Measurements from ENCODE around the gene ATP1B1. TPM values are rescaled to one million over a fixed set of nuclear protein-coding genes. Genes with fewer than 3 reads are reported as not detected.

ATP1B1 gene
- polyA plus RNA-seq, 4 donors: 182 to 240 (median 227) TPM

DNA sequence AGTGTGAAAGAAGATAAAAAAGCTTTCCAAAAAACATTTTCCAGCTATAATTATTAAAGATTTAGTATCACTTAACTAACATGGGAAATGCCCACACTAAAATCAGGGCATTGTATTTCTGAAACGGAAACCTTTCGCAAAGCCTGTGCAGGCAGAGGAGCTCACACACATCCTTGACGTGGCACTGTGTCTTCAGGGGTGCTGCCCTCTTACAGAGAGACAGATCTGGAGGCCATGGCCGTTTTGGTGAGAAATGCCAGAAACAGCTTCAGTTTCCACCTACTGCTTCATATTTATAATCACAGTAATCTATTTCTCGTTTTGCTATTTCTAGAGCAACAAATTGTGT, 26.7 kb downstream of the ATP1B1 start:
- Histone ChIP-seq H3K4me3 (ENCODE audit: low read depth in 1 of 3, low read length in 3 of 3) (no peak overlapping the region), H3K9me3 (ENCODE audit: control insufficient read depth in 2 of 2, insufficient read depth in 1 of 2, low read depth in 1 of 2, low read length in 1 of 2) (no peaks in the 10 kb centered on the region), H3K27ac (ENCODE audit: low read depth in 1 of 3, low read length in 2 of 3) (no peak overlapping the region), H3K36me3 (ENCODE audit: control insufficient read depth in 3 of 3, insufficient read depth in 2 of 3, low read depth in 1 of 3, low read length in 3 of 3) (peaks cover 12 to 19% (median 12%) of the 10 kb centered on the region in 3 donors), H3K27me3 (ENCODE audit: control insufficient read depth in 3 of 3, insufficient read depth in 3 of 3, low read length in 3 of 3) (no peaks in the 10 kb centered on the region), H3K4me1 (ENCODE audit: control insufficient read depth in 3 of 3, insufficient read depth in 2 of 3, low read depth in 1 of 3, low read length in 2 of 3) (peaks cover 0 to 2% (median 0%) of the 10 kb centered on the region in 3 donors)
- DNase-seq (no peak), FAIRE-seq (no peak)
- 70 to 74% (median 72%) methylated on average over 5 of the region's 5 CpGs for WGBS, 3 donors

DNA sequence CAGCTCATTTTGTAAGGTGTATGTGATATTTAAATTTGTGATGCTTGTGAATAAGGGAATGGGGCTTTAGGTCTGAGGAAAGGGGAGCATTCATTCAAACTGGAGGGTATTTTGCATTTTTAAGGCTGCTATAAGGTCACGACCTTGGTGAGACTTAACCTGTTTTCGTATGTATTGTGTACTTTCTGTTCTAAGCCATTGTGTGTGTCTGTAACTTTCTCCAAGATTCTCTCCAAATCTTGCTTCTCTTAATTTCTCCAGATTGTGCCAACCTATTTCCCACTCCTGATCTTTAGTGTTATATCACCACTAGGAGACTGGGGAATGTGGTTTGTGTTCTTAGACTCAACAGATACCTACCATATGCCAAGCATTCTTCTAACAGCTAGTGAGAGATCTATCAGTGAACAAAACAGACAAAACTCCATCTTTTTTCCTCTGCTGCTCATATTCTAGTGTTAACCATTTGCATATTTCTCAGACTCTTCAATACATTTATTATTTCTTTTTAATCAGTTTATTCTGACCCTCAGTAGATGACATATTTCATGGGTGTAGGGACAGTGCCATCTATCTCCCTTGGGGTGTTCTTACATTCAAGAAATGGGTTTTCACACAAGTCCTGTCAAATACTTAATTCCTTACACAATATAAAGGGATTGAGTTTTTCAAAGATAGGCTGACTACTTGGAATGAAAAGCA, 27.5 kb downstream of the ATP1B1 start:
- no peaks in the 10 kb centered on the region for H3K9me3 ChIP-seq (ENCODE audit: control insufficient read depth in 2 of 2, insufficient read depth in 1 of 2, low read depth in 1 of 2, low read length in 1 of 2)
- DNase-seq (no peak), FAIRE-seq (no peak)
- H3K27ac ChIP-seq (ENCODE audit: low read depth in 1 of 3, low read length in 2 of 3): no peak overlapping the region
- H3K27me3 ChIP-seq (ENCODE audit: control insufficient read depth in 3 of 3, insufficient read depth in 3 of 3, low read length in 3 of 3): no peaks in the 10 kb centered on the region
- 63 to 80% (median 67%) methylated on average over 2 of the region's 2 CpGs for whole genome bisulfite sequencing, 3 donors
- no peak overlapping the region for H3K4me3 ChIP-seq (ENCODE audit: low read depth in 1 of 3, low read length in 3 of 3)
- H3K36me3 ChIP-seq (ENCODE audit: control insufficient read depth in 3 of 3, insufficient read depth in 2 of 3, low read depth in 1 of 3, low read length in 3 of 3): peaks cover 7 to 13% (median 9%) of the 10 kb centered on the region in 3 donors
- peaks cover 0 to 2% (median 0%) of the 10 kb centered on the region in 3 donors for H3K4me1 ChIP-seq (ENCODE audit: control insufficient read depth in 3 of 3, insufficient read depth in 2 of 3, low read depth in 1 of 3, low read length in 2 of 3)

DNA sequence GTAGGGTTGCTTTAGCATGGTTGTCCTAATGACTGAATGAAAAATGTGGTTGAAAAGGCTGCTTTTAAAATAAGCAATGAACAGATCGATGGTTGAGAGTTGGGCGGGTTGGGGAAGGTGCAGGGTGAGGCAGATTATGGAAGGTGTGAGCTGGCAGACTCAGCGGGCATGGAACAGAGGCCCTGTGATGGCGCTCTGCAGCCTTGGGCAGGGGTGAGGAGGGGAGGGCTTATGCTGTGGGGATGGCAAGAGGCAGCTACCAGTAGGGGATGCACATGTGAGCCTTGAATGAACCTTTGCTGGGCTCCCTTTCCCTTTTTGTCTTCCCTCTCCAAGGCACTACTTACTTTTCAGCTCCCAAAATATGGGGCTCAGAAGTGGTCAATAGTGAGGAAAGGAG, 30.9 kb downstream of the ATP1B1 start:
- peaks cover 0 to 3% (median 3%) of the 10 kb centered on the region in 3 donors for H3K36me3 ChIP-seq (ENCODE audit: control insufficient read depth in 3 of 3, insufficient read depth in 2 of 3, low read depth in 1 of 3, low read length in 3 of 3)
- no peaks in the 10 kb centered on the region for H3K9me3 ChIP-seq (ENCODE audit: control insufficient read depth in 2 of 2, insufficient read depth in 1 of 2, low read depth in 1 of 2, low read length in 1 of 2)
- H3K4me3 ChIP-seq (ENCODE audit: low read depth in 1 of 3, low read length in 3 of 3): no peak overlapping the region
- H3K27ac ChIP-seq (ENCODE audit: low read depth in 1 of 3, low read length in 2 of 3): no peak overlapping the region
- WGBS, 3 donors: 91 to 97% (median 94%) methylated on average over 4 of the region's 4 CpGs
- H3K4me1 ChIP-seq (ENCODE audit: control insufficient read depth in 3 of 3, insufficient read depth in 2 of 3, low read depth in 1 of 3, low read length in 2 of 3): peaks cover 0 to 4% (median 0%) of the 10 kb centered on the region in 3 donors
- no peaks in the 10 kb centered on the region for H3K27me3 ChIP-seq (ENCODE audit: control insufficient read depth in 3 of 3, insufficient read depth in 3 of 3, low read length in 3 of 3)
- DNase-seq: no peak
- FAIRE-seq: no peak

- H3K27me3 ChIP-seq (ENCODE audit: control insufficient read depth in 3 of 3, insufficient read depth in 3 of 3, low read length in 3 of 3): no peaks in the 10 kb centered on the region
- no peak for FAIRE-seq
- no peaks in the 10 kb centered on the region for H3K9me3 ChIP-seq (ENCODE audit: control insufficient read depth in 2 of 2, insufficient read depth in 1 of 2, low read depth in 1 of 2, low read length in 1 of 2)
- H3K4me1 ChIP-seq (ENCODE audit: control insufficient read depth in 3 of 3, insufficient read depth in 2 of 3, low read depth in 1 of 3, low read length in 2 of 3): peaks cover 0 to 19% (median 2%) of the 10 kb centered on the region in 3 donors
- DNase-seq: no peak
- H3K27ac ChIP-seq (ENCODE audit: low read depth in 1 of 3, low read length in 2 of 3): peak overlapping the region in 1 of 3 donors; percentile 11
- WGBS, 3 donors: 71 to 79% (median 75%) methylated on average over 2 of the region's 2 CpGs
- H3K4me3 ChIP-seq (ENCODE audit: low read depth in 1 of 3, low read length in 3 of 3): no peak overlapping the region
- H3K36me3 ChIP-seq (ENCODE audit: control insufficient read depth in 3 of 3, insufficient read depth in 2 of 3, low read depth in 1 of 3, low read length in 3 of 3): no peaks in the 10 kb centered on the region
These were observed 32.6 kb downstream of the ATP1B1 start for GRCh38 chr1:169138866-169139670.

DNA sequence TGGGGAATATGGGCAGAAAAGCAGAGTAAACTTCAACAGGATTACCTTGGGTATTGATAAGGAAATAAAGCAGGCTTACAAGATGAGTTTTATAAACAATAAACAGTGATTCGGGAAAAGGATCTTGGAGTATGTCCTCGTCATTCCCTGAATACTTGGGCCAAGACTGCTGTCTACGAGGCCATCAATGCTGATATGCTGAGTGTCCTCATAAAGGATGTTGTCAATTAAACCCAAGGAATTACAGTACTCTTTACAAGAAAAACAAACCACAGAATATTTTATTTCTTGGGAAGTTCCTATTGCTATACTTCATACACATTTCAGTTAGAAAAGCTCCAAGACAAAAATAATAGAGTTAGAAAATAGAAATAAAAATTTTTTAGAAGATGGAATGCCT, 34.9 kb downstream of the ATP1B1 start:
- Histone ChIP-seq H3K4me3 (ENCODE audit: low read depth in 1 of 3, low read length in 3 of 3) (no peak overlapping the region), H3K27ac (ENCODE audit: low read depth in 1 of 3, low read length in 2 of 3) (peak overlapping the region in 1 of 3 donors; percentile 48), H3K36me3 (ENCODE audit: control insufficient read depth in 3 of 3, insufficient read depth in 2 of 3, low read depth in 1 of 3, low read length in 3 of 3) (no peaks in the 10 kb centered on the region), H3K9me3 (ENCODE audit: control insufficient read depth in 2 of 2, insufficient read depth in 1 of 2, low read depth in 1 of 2, low read length in 1 of 2) (no peaks in the 10 kb centered on the region), H3K27me3 (ENCODE audit: control insufficient read depth in 3 of 3, insufficient read depth in 3 of 3, low read length in 3 of 3) (no peaks in the 10 kb centered on the region), H3K4me1 (ENCODE audit: control insufficient read depth in 3 of 3, insufficient read depth in 2 of 3, low read depth in 1 of 3, low read length in 2 of 3) (peaks cover 0 to 38% (median 2%) of the 10 kb centered on the region in 3 donors)
- FAIRE-seq: no peak
- DNase-seq: no peak
- WGBS, 3 donors: 83 to 94% (median 86%) methylated on average over 3 of the region's 3 CpGs

GRCh38 chr1:169142129-169142528, 35.6 kb downstream of the ATP1B1 start:
- H3K36me3 ChIP-seq (ENCODE audit: control insufficient read depth in 3 of 3, insufficient read depth in 2 of 3, low read depth in 1 of 3, low read length in 3 of 3): no peaks in the 10 kb centered on the region
- H3K27me3 ChIP-seq (ENCODE audit: control insufficient read depth in 3 of 3, insufficient read depth in 3 of 3, low read length in 3 of 3): no peaks in the 10 kb centered on the region
- no peak overlapping the region for H3K4me3 ChIP-seq (ENCODE audit: low read depth in 1 of 3, low read length in 3 of 3)
- 32 to 45% (median 35%) methylated on average over 1 of the region's 1 CpG for WGBS, 3 donors
- H3K4me1 ChIP-seq (ENCODE audit: control insufficient read depth in 3 of 3, insufficient read depth in 2 of 3, low read depth in 1 of 3, low read length in 2 of 3): peaks cover 0 to 44% (median 2%) of the 10 kb centered on the region in 3 donors
- no peaks in the 10 kb centered on the region for H3K9me3 ChIP-seq (ENCODE audit: control insufficient read depth in 2 of 2, insufficient read depth in 1 of 2, low read depth in 1 of 2, low read length in 1 of 2)
- DNase-seq (peak in 1 of 2 donors; percentile 55), FAIRE-seq (no peak)
- peak overlapping the region in 1 of 3 donors; percentile 90 for H3K27ac ChIP-seq (ENCODE audit: low read depth in 1 of 3, low read length in 2 of 3)

GRCh38 chr1:169143346-169143745, 36.9 kb downstream of the ATP1B1 start:
- H3K4me1 ChIP-seq (ENCODE audit: control insufficient read depth in 3 of 3, insufficient read depth in 2 of 3, low read depth in 1 of 3, low read length in 2 of 3): peaks cover 0 to 52% (median 2%) of the 10 kb centered on the region in 3 donors
- DNase-seq (peak in 1 of 2 donors; percentile 72), FAIRE-seq (no peak)
- no peaks in the 10 kb centered on the region for H3K36me3 ChIP-seq (ENCODE audit: control insufficient read depth in 3 of 3, insufficient read depth in 2 of 3, low read depth in 1 of 3, low read length in 3 of 3)
- no peaks in the 10 kb centered on the region for H3K9me3 ChIP-seq (ENCODE audit: control insufficient read depth in 2 of 2, insufficient read depth in 1 of 2, low read depth in 1 of 2, low read length in 1 of 2)
- H3K27ac ChIP-seq (ENCODE audit: low read depth in 1 of 3, low read length in 2 of 3): peak overlapping the region in 2 of 3 donors; percentile 20 to 90
- WGBS, 3 donors: 63 to 74% (median 71%) methylated on average over 3 of the region's 3 CpGs
- H3K4me3 ChIP-seq (ENCODE audit: low read depth in 1 of 3, low read length in 3 of 3): no peak overlapping the region
- H3K27me3 ChIP-seq (ENCODE audit: control insufficient read depth in 3 of 3, insufficient read depth in 3 of 3, low read length in 3 of 3): no peaks in the 10 kb centered on the region

DNA sequence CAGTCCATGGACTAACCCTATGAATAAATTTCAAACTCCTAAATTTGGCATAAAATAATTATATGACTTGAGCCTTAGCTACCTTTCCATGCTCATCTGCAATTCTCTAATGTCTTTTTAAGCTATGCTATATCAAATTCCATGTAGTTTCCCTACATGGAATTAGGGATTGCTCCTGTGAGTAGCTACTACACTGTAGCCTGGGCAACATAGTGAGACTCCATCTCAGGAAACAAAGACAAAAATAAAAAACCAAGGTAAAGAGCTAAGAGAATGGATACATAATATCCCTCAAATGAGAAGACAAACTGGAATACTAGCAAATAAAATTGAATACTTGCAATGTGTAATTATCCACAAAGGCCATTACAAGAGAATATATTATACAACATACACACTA, 37.5 kb downstream of the ATP1B1 start:
- no peak overlapping the region for H3K4me3 ChIP-seq (ENCODE audit: low read depth in 1 of 3, low read length in 3 of 3)
- H3K9me3 ChIP-seq (ENCODE audit: control insufficient read depth in 2 of 2, insufficient read depth in 1 of 2, low read depth in 1 of 2, low read length in 1 of 2): peaks cover 0 to 2% of the 10 kb centered on the region in 2 donors
- FAIRE-seq (no peak), DNase-seq (no peak)
- H3K36me3 ChIP-seq (ENCODE audit: control insufficient read depth in 3 of 3, insufficient read depth in 2 of 3, low read depth in 1 of 3, low read length in 3 of 3): no peaks in the 10 kb centered on the region
- peaks cover 0 to 57% (median 2%) of the 10 kb centered on the region in 3 donors for H3K4me1 ChIP-seq (ENCODE audit: control insufficient read depth in 3 of 3, insufficient read depth in 2 of 3, low read depth in 1 of 3, low read length in 2 of 3)
- no peaks in the 10 kb centered on the region for H3K27me3 ChIP-seq (ENCODE audit: control insufficient read depth in 3 of 3, insufficient read depth in 3 of 3, low read length in 3 of 3)
- H3K27ac ChIP-seq (ENCODE audit: low read depth in 1 of 3, low read length in 2 of 3): peak overlapping the region in 1 of 3 donors; percentile 90
